ENCODE measurements around the gene SP140L.
"Not testable (repeated sequence)": the region's sequence is repeated elsewhere in the genome, so short reads cannot be mapped to it uniquely, and the experiment has no call there.

Gene SP140L

DNA sequence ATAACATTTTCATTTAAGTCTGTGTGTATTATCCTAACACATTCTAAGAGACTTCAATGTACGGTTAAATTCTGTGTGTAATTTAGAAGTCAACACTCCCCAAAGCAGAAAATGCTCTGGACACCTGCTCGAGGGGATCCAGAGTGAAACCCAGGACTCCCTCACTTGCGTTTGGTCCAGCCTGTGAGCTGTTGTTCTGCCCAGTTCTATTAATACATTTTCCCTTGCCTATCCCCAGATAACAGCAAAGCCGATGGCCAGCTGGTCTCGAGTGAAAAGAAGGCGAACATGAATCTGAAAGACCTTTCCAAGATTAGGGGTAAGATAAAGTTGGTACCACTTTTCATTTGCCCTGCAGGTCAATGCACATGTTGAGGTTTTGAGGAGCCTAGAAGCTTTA is 58.0 kb downstream of the SP140L start:
- no peak for DNase-seq

DNA sequence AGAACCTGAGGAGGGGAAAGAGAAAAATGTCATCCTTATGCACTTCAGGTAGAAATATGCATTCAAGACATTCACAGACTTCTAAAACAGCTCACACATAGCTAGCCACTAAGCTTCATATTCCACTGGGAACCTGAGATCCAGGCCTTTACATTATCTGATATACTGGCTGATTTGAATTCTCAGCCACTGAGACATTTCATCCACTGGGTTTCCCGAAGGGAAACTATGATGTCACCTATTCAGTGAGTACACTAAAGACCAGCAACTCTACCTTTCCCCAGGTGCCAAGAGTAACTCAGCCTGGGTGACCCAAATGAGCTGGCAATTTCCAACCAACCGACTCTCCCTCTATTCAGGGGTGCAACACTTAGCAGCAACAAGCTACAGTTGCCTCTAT is 67.3 kb downstream of the SP140L start:
- DNase-seq = no peak

DNA sequence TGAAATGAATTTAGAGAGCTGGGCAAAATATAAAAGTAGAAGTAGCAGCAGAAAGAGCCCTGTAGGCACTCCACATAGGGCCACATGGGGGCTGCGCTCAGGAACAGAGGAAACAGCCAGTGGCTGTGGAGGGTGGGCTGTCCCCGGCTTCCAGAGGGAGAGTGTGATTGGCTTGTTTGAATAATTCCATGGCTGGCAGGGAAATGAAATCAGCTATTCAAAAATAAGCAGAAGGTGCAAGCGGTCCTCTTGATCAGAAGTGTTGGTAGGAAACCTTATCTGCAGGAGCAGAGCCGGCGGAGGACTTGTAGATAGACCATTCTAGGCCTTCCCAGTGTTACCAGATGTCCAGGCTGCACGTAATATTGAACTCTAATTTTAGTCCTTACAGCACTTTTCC is 71.7 kb downstream of the SP140L start:
- not testable (repeated sequence) for DNase-seq

DNA sequence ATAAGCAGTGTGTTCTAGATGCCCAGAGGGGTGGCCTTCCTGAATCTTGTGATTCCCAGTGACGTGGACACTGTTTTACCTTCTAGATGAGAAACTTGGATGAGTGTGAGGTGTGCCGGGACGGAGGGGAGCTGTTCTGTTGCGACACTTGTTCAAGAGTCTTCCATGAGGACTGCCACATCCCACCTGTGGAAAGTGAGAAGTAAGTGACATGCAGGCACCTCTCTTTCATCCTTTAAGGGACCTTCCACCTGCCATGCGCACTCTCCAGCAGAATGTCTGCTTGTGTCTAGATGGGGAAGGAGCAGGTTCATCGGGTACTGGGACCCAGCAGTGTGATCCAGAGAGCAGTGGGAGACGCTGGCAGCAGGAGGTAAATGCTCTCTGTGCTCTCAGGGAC is 73.0 kb downstream of the SP140L start:
- DNase-seq = no peak

DNA sequence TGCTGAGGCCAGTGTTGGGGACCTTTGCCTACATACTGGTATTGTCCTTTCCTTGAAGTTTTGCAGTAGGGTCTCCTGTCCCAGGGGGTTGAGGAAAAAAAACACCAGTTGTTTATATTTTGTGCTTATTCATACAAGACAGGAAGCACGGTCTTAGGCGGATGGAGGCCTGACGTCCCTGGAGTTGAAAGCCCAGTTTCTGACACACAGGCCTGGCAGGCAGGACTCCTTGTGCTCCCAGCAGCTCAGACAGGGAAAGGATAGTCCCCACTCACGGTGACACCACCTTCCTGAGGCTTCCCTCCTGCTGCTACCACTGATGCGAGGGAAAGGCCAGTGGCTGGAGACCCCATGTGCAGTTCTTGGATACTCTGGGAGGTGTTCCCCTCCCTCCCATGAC is 73.5 kb downstream of the SP140L start:
- no peak for DNase-seq

DNA sequence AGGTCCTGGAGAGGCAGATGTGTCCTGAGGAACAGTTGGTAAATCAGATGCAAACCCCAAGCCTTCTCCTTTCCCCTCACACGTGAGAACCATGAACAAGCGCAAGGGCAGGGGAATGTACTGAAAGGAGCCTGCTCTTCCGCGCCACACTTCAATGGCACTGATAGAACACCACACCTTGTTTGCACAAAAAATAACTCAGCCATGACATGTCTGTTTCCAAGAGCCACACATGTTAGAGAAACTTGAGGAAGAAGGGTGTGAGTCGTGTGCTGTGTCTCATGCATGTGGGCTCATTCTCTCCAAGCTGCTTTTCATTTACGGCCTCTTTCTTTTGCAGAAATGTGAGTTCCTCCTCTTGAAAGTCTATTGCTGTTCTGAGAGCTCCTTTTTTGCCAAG is 74.0 kb downstream of the SP140L start:
- DNase-seq = not testable (repeated sequence)

DNA sequence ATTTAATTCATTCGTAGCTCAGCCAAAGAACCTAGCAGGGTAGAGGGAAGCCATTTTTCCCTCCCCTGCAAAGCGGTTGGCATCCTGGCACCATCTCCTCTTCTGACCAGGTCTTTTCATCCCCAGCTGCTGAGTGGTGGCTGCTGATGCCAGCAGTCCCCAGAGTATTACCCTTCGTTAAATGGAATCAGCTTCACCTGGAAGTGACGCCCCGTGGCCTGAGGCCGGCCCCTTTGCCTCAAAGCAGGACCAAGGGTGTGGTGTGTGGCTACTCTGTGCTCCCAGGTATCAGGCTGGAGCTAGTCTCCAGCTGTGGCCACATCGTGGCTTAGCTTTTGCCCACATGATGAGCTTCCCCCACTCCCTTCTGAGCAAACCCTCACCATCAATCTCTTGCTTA is 76.8 kb downstream of the SP140L start:
- DNase-seq = no peak

DNA sequence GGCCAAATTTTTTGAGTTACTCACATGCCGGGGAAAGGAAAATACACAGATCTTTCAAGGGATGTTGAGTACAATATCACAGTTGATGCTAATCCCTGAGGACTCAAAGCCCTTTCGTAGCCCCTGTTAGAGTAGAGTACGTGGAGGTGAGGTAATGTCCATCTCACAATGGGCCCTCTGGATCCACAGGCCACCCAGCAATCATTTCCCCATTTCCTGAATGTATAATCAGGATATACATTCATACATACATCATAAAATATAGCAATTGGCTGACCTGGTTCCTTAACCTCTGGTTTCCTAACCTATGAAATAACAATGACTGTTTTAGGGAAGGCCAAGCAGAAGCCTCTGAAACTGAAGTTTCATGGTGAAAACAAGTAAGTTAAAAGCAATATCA is 78.8 kb downstream of the SP140L start:
- no peak for DNase-seq

DNA sequence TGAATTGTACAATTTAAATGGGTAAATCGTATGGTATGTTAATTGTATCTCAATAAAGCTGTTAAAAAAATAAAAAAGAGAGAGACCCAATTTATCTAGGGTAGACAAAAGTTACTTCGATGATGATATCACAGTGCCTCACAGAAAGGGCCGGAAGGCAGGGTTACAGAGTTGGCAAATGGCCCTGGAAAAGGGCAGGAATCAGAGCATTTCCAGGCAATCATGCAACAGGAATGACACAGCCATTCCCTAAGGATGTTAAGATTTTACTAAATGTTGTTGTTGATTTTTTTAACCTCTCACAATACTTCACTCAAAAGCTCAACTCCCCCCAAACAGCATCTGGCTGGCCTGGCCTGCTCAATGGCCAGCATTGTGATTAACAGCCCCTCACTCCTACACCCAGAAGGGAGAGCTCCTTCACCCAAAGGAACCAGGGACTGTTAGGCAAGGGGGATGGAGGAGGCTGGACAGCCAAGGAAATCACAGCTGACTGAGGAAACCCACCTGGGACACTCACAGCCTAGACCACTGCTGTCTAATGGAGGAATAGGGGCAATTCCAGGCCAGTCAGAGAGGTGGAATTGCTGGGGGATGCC is 81.3 kb downstream of the SP140L start:
- no peak for DNase-seq

DNA sequence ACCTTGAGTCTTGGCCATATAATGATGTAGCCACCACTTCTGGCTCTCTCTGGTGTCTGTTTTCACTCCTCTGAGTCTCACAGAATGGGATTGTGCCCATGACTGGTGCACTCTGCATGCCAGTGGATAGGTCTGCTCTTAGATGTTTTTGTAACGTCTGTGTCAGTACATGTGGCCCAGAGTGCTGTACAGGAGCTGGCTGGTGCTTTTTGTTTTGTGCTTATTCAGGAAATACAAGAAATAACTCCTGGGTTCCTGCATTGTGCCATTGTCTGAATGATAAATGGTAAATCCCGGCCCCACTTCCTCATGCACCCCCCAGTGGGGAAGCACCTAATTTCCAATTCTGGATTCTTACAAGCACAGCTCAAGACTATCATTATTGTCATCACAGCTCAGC is 82.3 kb downstream of the SP140L start:
- not testable (repeated sequence) for DNase-seq

DNA sequence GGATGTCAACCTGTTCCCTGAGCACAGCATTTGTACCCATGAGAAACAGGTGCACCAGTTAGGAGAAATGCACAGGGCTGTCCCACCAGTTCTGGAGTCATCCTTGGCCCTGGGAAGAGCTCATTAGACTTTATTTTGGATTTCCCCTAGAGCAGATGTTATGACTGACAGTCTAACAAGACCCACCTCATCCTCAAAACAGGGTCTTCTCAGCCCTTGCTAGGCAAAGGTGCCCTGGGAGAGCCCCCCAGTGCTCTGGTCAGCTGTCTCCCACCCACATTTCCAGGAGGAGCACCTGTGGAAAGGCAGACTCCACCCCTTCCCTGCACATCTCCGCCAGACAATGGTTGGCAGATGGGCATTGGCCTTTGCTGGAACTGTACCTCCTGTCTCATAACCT is 83.3 kb downstream of the SP140L start:
- DNase-seq = no peak

DNA sequence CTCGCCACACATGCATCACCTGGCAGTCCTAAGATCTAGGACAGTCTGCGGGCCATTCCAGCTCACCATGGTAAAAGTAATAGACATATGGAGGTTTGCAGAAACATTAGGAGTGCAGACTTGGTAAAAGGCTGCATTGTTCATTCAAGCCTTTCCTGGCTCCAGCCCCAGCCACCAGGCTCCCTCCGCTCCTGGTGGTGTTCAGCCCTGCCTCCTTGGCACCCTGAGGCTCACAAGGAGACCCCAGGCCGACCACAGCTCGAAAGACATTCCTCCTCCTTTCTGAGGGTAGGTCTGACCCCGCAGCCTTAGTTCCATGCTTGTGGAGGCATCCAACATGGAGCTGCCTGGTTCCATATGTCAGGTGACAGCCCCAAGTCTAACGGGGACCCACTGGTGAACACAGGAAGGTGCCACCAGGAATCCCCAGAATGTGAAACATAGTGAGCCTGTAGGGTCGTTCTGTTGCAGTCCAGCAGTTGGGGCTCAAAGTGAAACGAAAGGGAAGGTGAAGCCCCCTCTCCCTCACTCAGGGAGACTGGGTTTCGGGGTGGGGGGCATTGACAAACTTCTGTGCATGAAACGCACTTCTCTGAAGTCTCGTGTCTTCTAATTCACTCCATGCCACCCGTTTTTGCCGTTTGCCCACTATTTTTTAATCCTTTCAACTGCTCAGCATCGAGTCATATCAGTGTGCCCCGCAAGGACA is 84.0 kb downstream of the SP140L start:
- no peak for DNase-seq

DNA sequence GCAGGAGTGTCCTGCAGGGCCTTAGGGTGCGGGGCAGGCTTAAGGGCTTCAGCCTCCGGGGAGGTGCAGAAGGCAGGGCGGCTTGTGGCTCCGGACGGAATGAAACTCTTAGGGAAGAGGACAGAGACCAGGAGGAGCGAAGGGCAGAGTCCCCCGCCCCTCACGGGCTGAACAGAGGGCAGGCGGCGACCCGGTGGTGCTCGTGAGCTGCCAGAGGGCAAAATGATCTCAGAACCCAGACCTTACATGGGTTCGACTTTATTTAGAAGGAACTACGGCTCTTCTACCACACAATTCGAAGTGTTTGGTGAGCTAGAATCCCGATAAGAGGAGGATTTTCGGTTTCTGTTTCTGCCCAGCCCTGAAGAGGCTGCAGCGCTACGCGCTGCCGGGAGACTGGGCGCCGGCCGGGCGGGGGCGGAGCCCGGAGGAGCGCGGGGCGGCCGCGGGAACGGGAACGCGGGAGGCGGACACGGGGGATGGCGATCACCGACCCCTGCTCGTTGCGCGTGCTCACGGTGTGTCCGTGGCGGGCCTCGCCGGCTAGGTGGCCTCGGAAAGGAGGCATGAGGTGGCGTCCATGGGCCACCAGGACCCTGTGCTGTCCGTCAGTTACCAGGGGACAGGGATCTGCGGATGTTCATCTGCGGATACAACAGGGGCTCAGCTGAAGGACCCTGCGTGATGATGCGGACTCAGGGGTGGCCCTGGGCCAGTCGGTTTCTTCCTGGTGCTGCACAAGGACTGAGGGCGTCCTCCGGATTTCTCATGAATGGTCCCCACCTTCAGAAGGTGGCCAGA is 84.8 kb downstream of the SP140L start:
- DNase-seq = peak; percentile 74

DNA sequence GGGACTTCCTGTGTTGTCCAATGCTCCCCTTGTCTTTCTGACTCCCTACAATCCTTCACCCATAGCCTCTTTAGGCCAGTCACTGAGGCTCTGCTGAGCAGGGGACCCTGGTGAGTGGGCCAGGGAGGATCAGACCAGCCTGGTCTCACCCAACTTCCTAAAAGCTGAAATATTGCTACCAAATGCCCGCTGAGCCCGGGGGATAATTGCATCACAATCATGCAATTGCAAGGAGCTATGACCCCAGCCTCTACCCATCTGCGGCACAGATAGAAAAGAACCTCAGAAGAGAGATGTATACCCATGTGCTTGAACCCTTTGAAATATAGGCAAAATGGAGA is 85.3 kb downstream of the SP140L start:
- DNase-seq = no peak

DNA sequence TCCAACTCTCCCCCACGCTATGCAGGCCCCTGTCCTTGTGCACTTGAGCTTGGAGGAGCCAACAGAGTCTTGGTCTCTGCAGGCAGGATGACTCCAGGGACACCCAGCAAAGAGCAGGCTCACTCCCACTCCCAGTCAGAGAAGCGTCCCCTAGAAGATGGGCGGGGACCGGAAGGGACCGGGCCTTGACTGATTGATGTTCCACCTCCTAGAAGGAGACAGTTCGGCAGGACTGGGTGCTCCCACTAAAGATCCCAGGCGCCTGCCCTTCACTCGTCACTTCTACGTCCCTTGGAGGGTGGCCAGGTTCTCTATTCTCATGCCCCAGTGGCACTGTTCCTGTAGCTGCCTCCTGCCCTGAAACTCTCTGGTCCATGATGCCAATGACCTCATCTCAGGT is 85.9 kb downstream of the SP140L start:
- no peak for DNase-seq

DNA sequence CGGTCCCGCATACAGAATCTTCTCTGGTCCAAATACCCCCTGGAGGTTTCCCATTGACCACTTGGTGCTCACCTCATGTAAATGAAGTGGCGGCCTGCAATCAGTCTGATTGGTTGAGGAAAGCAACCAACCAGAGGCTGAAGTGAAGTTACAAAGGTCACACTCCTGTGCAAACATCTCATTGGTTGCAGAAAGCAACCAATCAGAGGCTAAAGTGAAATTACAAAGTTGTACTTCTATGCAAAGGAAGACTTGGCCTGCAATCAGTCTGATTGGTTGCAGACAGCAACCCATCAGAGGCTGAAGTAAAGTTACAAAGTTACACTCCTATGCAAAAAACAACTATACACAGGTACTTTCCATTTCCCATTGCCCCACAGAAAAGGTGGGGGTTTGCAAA is 86.5 kb downstream of the SP140L start:
- DNase-seq = no peak

DNA sequence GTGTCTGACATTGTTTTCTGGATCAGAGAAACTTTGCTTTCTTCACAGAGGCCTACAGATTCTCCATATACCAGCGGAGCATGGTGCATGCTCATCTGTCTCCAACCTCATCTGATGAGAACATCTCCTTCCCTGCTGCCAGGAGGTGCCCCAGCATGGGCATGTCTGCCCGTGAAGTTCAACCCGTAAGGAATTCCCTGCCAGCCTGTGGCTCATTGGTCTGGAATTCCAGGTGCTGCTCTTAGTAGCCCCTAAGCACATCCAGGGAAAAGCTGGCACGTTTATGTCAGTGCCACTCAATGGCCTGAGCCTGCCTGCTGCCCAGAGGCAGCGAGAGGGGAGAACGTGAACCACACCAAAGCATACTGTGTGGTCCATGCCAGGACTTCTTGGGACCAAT is 87.3 kb downstream of the SP140L start:
- DNase-seq = no peak

DNA sequence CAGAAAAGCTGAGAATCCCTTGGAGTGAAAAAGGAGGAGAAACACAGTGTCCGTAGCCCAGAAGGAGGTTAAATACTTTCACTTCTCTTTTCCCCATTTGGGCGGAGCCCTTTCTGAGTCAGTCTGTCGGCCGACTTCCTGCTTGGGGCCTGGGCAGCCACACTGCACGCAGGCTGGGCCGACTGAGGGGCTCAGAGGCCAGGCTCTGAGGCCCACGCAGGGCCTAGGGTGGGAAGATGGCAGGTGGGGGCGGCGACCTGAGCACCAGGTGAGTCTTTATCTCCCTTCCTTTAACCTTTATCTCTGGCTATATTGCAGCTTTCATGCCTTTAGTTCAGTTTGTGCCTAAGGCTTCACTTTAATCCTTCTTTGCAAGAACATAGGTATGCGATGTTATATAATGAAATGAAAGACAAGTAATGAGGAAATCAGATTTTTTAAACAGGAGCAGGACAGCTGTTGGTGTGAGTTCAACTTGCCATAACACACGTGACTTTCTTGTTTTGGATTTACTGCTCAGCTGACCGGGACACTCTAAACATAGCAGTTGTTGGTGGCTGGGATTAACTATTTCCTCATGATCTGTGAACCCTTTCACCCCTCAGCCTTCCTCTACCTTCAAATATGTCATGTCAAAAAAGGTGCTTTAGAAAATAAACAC is 89.2 kb downstream of the SP140L start, which contains the start of gene SP100:
SP100 (plus strand) TSS at position 141 of the 661 bp plus-strand sequence; CDS start at position 237, 96 bp downstream.
- DNase-seq = no peak

DNA sequence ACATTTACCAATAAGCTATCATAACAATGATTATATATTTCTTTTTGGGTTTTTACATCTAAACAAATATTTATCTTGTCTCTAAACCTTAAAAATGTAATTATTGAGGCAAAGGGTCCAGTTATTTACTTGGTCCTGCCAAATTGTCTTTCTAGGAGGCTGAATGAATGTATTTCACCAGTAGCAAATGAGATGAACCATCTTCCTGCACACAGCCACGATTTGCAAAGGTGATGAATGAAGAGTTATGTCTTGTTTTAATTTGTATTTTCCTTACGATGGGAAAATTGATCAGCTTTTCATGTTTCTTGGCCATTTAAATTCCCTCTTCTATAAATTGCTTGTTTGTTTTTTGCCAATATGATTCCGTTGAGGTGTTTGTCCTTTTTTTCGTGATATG is 90.4 kb downstream of the SP140L start:
- DNase-seq = no peak

DNA sequence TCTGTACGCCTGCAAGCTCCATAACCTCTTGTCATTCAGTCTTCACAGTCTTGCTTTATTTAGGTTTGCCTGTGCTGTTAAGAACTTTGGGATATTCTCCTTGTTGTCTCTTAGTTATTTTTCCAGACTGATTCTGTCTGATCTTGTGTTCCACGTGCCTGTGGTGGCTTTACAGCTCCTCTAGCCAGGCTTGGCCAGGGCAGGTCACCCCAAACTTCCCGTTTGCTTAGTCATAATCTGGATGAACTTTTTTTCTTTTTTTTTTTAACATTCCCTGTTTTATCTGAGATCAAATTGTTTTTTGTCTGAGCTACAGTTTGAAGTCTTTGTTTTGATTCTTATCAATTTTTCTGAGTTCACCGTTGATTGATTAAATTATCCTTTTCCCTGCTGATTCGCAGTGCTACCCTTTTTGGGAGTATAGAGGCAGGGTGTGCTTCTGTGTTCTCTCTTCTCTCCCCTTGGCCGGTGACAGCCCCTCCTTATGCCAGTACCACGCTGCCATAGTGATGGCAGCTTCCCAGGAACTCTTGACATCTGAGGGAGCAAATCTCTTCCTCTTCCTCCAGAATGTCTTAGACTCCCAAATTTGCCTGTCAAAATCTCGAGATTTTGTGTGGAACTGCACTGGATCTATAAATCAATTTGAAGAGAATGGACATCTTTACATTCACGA is 91.5 kb downstream of the SP140L start:
- no peak for DNase-seq

DNA sequence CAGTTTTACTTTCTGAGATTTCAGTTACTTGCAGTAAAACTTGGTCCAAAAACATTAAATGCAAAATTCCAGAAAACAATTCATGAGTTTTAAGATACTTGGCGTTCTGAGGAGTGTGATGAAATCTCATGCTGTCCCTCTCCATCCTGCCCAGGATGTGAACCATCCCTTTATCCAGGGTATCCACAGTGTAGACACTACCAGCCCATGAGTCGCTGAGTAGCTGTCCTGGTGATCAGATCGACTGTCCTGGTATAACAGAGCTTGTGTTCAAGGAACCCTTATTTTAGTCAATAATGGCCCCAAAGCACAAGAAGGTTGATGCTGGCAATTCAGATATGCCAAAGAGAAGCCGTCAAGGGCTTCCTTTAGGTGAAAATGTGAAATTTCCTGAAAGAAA is 92.2 kb downstream of the SP140L start:
- DNase-seq = no peak

DNA sequence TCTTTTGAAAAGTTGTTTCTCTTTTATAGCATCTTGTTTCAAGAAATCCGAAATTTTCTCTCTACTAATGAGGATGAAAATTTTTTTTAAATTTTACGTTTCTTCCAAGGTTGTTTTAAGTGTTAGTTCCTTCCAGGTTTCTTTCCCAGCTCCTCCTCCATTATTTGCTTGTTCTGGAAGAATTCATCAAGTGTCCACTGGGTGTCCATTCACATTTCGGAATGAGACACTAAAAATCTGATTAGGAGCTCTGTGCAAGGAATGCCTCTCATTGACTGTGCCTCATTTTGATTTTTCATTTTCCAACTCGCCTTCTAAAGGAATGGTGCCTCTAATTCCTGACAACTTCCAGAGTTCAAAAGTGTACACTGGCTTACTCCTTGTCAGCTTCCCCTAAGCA is 95.2 kb downstream of the SP140L start:
- no peak for DNase-seq

DNA sequence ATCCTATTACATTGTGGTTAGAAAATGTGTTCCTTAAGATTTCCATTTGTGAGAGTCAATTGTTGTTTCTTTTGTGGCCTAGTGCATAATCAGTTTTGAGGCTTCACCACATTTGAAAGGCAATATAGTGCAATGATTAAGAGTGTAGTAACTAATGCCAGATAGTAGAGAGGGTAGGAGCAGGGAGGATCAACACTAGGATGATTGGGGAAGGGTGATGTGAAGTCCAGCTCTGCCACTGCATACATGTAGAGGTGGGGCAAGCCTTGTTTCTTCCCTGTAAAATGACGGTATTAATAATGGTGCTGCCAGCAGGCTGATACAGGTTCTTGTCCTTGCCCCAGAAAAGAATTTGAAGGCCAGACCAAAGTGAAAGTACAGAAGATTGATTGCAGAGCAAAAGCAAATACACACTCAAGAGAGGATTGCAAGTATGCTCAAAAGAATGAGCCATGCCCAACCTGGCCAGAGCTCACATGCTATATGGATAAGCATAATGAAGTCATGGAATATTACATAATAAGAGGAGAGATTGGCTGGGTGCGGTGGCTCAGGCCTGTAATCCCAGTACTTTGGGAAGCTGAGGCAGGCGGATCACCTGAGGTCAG is 97.0 kb downstream of the SP140L start:
- DNase-seq = no peak
